ENCODE results near the gene COG5. TPM values are rescaled to one million over a fixed set of nuclear protein-coding genes. Genes with fewer than 3 reads are reported as not detected.

COG5 gene
- total RNA-seq, 1 experiment from 2014 or later = 43.9 TPM

GRCh38 chr7:107593025-107593410 is 29.3 kb upstream of the COG5 start:
- Histone ChIP-seq H3K4me1 (no peaks in the 10 kb centered on the region), H3K27me3 (replicated peaks; ENCODE audit: control insufficient read depth, insufficient read depth, low read length) (no peaks in the 10 kb centered on the region), H3K36me3 (ENCODE audit: control insufficient read depth, insufficient read depth, low read length) (no peaks in the 10 kb centered on the region), H3K4me3 (ENCODE audit: low read depth, low read length) (no peak overlapping the region), H3K9me3 (no peaks in the 10 kb centered on the region)
- BruUV-seq (replicated peaks) = no TSS peak
- CTCF ChIA-PET = no interaction called here
- intact Hi-C loops (cut with micrococcal nuclease; ENCODE audit: unreplicated experiment) = no loop called here
- H3K4me1 Mint-ChIP-seq (ENCODE audit: low read depth, unreplicated experiment) = no peaks in the 10 kb centered on the region
- H3K4me3 Mint-ChIP-seq (ENCODE audit: unreplicated experiment) = no peak overlapping the region
- no peak for TF ChIP-seq CTCF (IDR thresholded peaks at IDR 0.05; ENCODE audit: insufficient read depth in 1 of 2, low read depth in 1 of 2, low read length in 1 of 2, severe bottlenecking in 1 of 2, unreplicated experiment in 1 of 2)
- H3K27me3 Mint-ChIP-seq (ENCODE audit: insufficient read depth, unreplicated experiment) = no peaks in the 10 kb centered on the region
- no peak for DNase-seq
- POLR2A ChIA-PET = no interaction called here
- H3K36me3 Mint-ChIP-seq (ENCODE audit: insufficient read depth, unreplicated experiment) = peaks cover 5% of the 10 kb centered on the region
- no peaks in the 10 kb centered on the region for H3K9me3 Mint-ChIP-seq (ENCODE audit: unreplicated experiment)
- H3K27ac Mint-ChIP-seq (ENCODE audit: unreplicated experiment) = no peak overlapping the region

- Histone ChIP-seq H3K9me3 (no peaks in the 10 kb centered on the region), H3K4me1 (no peaks in the 10 kb centered on the region), H3K4me3 (ENCODE audit: low read depth, low read length) (no peak overlapping the region), H3K27me3 (replicated peaks; ENCODE audit: control insufficient read depth, insufficient read depth, low read length) (no peaks in the 10 kb centered on the region), H3K36me3 (ENCODE audit: control insufficient read depth, insufficient read depth, low read length) (no peaks in the 10 kb centered on the region)
- CTCF ChIA-PET = no interaction called here
- no peak overlapping the region for H3K4me3 Mint-ChIP-seq (ENCODE audit: unreplicated experiment)
- DNase-seq = no peak
- POLR2A ChIA-PET = no interaction called here
- no peaks in the 10 kb centered on the region for H3K9me3 Mint-ChIP-seq (ENCODE audit: unreplicated experiment)
- H3K36me3 Mint-ChIP-seq (ENCODE audit: insufficient read depth, unreplicated experiment) = peaks cover 5% of the 10 kb centered on the region
- no peaks in the 10 kb centered on the region for H3K4me1 Mint-ChIP-seq (ENCODE audit: low read depth, unreplicated experiment)
- TF ChIP-seq CTCF (IDR thresholded peaks at IDR 0.05; ENCODE audit: insufficient read depth in 1 of 2, low read depth in 1 of 2, low read length in 1 of 2, severe bottlenecking in 1 of 2, unreplicated experiment in 1 of 2) = no peak
- no TSS peak for BruUV-seq (replicated peaks)
- no peak overlapping the region for H3K27ac Mint-ChIP-seq (ENCODE audit: unreplicated experiment)
- no peaks in the 10 kb centered on the region for H3K27me3 Mint-ChIP-seq (ENCODE audit: insufficient read depth, unreplicated experiment)
- intact Hi-C loops (cut with micrococcal nuclease; ENCODE audit: unreplicated experiment) = no loop called here
Observed at GRCh38 chr7:107592361-107593024, 28.8 kb upstream of the COG5 start.

- H3K27me3 ChIP-seq (replicated peaks; ENCODE audit: control insufficient read depth, insufficient read depth, low read length) = no peaks in the 10 kb centered on the region
Observed at GRCh38 chr7:107591421-107591820, 27.7 kb upstream of the COG5 start.

More at GRCh38 chr7:107591421-107591820, 27.7 kb upstream of the COG5 start:
- DNase-seq = no peak
- Mint-ChIP-seq H3K27ac (ENCODE audit: unreplicated experiment) (no peak overlapping the region), H3K36me3 (ENCODE audit: insufficient read depth, unreplicated experiment) (peaks cover 5% of the 10 kb centered on the region), H3K9me3 (ENCODE audit: unreplicated experiment) (no peaks in the 10 kb centered on the region), H3K4me1 (ENCODE audit: low read depth, unreplicated experiment) (no peaks in the 10 kb centered on the region), H3K4me3 (ENCODE audit: unreplicated experiment) (no peak overlapping the region), H3K27me3 (ENCODE audit: insufficient read depth, unreplicated experiment) (no peaks in the 10 kb centered on the region)
- intact Hi-C loops (cut with micrococcal nuclease; ENCODE audit: unreplicated experiment) = no loop called here
- no peaks in the 10 kb centered on the region for H3K9me3 ChIP-seq
- no peak overlapping the region for H3K4me3 ChIP-seq (ENCODE audit: low read depth, low read length)
- ChIA-PET POLR2A (no interaction called here), CTCF (no interaction called here)
- H3K36me3 ChIP-seq (ENCODE audit: control insufficient read depth, insufficient read depth, low read length) = no peaks in the 10 kb centered on the region
- H3K4me1 ChIP-seq = no peaks in the 10 kb centered on the region
- no TSS peak for BruUV-seq (replicated peaks)
- TF ChIP-seq CTCF (IDR thresholded peaks at IDR 0.05; ENCODE audit: insufficient read depth in 1 of 2, low read depth in 1 of 2, low read length in 1 of 2, severe bottlenecking in 1 of 2, unreplicated experiment in 1 of 2) = no peak

Data from Caco-2 (cell line).